IMR-90 (cell line): ENCODE data around the gene TMEM154. TPM values are rescaled to one million over a fixed set of nuclear protein-coding genes. Genes with fewer than 3 reads are reported as not detected.

Source experiments
- ATAC-seq: fragments of 200-7000 bp; cut with Tn5 transposase; 2 replicates; pipeline ENCODE4 v1.9.1; 2020; ENCODE audit warnings: low read depth, mild to moderate bottlenecking, moderate library complexity
- BruUV-seq: library from RNA; stranded (reverse); fragments of 400-500 nt; replicated peaks from 2 replicates; lab custom pipeline; 2021; lab: Mats Ljungman, UMichigan
- CTCF ChIA-PET: fragments of 300-600 bp; formaldehyde crosslinking; extraction: SDS; loops from one replicate; lab custom pipeline; 2021; ENCODE audit warnings: antibody characterized with exemption; lab: Yijun Ruan, JAX
- POLR2A ChIA-PET: fragments of 300-600 bp; sonication (Branson Sonifier 250); formaldehyde crosslinking; loops from one replicate; lab custom pipeline; 2022; ENCODE audit warnings: antibody characterized with exemption; ENCODE audit not compliant: unreplicated experiment; lab: Charles Lee
- DNase-seq: peaks from one replicate; pipeline ENCODE4 v3.0.0; 2013
- H2AFZ ChIP-seq: replicated peaks from 2 replicates; pipeline ENCODE3; 2013; ENCODE audit warnings: low read length, mild to moderate bottlenecking; ENCODE audit not compliant: poor library complexity
- H2AK5ac ChIP-seq: 2 replicates; pipeline ENCODE4 v1.6.1; 2013; ENCODE audit warnings: low read depth, low read length, inconsistent platforms
- H2AK9ac ChIP-seq: replicated peaks from 2 replicates; pipeline ENCODE3; 2013; ENCODE audit warnings: mild to moderate bottlenecking, low read depth, low read length, moderate library complexity; ENCODE audit not compliant: poor library complexity
- H2BK120ac ChIP-seq: 2 replicates; pipeline ENCODE4 v1.6.1; 2013; ENCODE audit warnings: low read depth, low read length, inconsistent platforms
- H2BK15ac ChIP-seq: 3 replicates; pipeline ENCODE4 v1.6.1; 2013; ENCODE audit warnings: low read depth, low read length, inconsistent platforms
- H2BK20ac ChIP-seq: 2 replicates; pipeline ENCODE4 v1.6.1; 2013; ENCODE audit warnings: low read depth, mild to moderate bottlenecking, inconsistent platforms, low read length, moderate library complexity
- H2BK5ac ChIP-seq: 2 replicates; pipeline ENCODE4 v1.6.1; 2013; ENCODE audit warnings: mild to moderate bottlenecking, low read depth, low read length, inconsistent platforms; ENCODE audit not compliant: poor library complexity, severe bottlenecking
- H3K14ac ChIP-seq: replicated peaks from 2 replicates; pipeline ENCODE4 v1.6.1; 2013; ENCODE audit warnings: low read depth, low read length, inconsistent platforms
- H3K18ac ChIP-seq: 2 replicates; pipeline ENCODE4 v1.6.1; 2013; ENCODE audit warnings: low read depth, low read length, control low read depth
- H3K23ac ChIP-seq: 2 replicates; pipeline ENCODE4 v1.6.1; 2013; ENCODE audit warnings: low read depth, low read length, inconsistent platforms
- H3K27ac ChIP-seq: 2 replicates; pipeline ENCODE4 v1.5.1; 2013; ENCODE audit warnings: mild to moderate bottlenecking, control low read depth, low read length; ENCODE audit not compliant: insufficient read depth
- H3K27me3 ChIP-seq: 2 replicates; pipeline ENCODE4 v1.6.1; 2013; ENCODE audit warnings: low read length; ENCODE audit not compliant: control insufficient read depth, insufficient read depth
- H3K36me3 ChIP-seq: 2 replicates; pipeline ENCODE4 v1.6.1; 2013; ENCODE audit warnings: low read length, mixed read lengths; ENCODE audit not compliant: control insufficient read depth, insufficient read depth
- H3K4ac ChIP-seq: 2 replicates; pipeline ENCODE4 v1.6.1; 2013; ENCODE audit warnings: low read depth, low read length, inconsistent platforms
- H3K4me1 ChIP-seq: 2 replicates; pipeline ENCODE4 v1.6.1; 2013; ENCODE audit warnings: low read length, mixed read lengths; ENCODE audit not compliant: control insufficient read depth, insufficient read depth
- H3K4me2 ChIP-seq: 2 replicates; pipeline ENCODE4 v1.6.1; 2013; ENCODE audit warnings: low read depth, mild to moderate bottlenecking, control low read depth, low read length, moderate library complexity
- H3K4me3 ChIP-seq: 2 replicates; pipeline ENCODE4 v1.5.1; 2013; ENCODE audit warnings: low read depth, mild to moderate bottlenecking, control low read depth, low read length, moderate library complexity; ENCODE audit not compliant: insufficient read depth
- H3K56ac ChIP-seq: 2 replicates; pipeline ENCODE4 v1.6.1; 2013; ENCODE audit warnings: low read length, inconsistent platforms; ENCODE audit not compliant: insufficient read depth; ENCODE audit errors: extremely low read depth
- H3K79me1 ChIP-seq, 2 experiments: 2 replicates each; pipeline ENCODE4 v1.6.1; 2013; ENCODE audit warnings: low read length in 2 of 2, inconsistent platforms in 1 of 2, low read depth in 1 of 2
- H3K9ac ChIP-seq: 2 replicates; pipeline ENCODE4 v1.6.1; 2013; ENCODE audit warnings: low read depth, low read length, control low read depth
- H3K9me1 ChIP-seq: 2 replicates; pipeline ENCODE4 v1.6.1; 2013; ENCODE audit warnings: low read length, inconsistent platforms; ENCODE audit not compliant: insufficient read depth
- H3K9me3 ChIP-seq: 2 replicates; pipeline ENCODE4 v1.6.1; 2013; ENCODE audit warnings: low read length; ENCODE audit not compliant: control insufficient read depth, insufficient read depth
- H4K20me1 ChIP-seq: 2 replicates; pipeline ENCODE4 v1.6.1; 2013; ENCODE audit warnings: low read length, inconsistent platforms; ENCODE audit not compliant: insufficient read depth
- H4K5ac ChIP-seq: 2 replicates; pipeline ENCODE4 v1.6.1; 2013; ENCODE audit warnings: mild to moderate bottlenecking, low read depth, low read length, control low read depth
- H4K8ac ChIP-seq, 2 experiments: 2 replicates each; pipeline ENCODE4 v1.6.1; 2013; ENCODE audit warnings: low read depth in 2 of 2, low read length in 2 of 2, control low read depth in 1 of 2, inconsistent platforms in 1 of 2
- H4K91ac ChIP-seq: 2 replicates; pipeline ENCODE4 v1.6.1; 2013; ENCODE audit warnings: low read depth, low read length, inconsistent platforms; ENCODE audit not compliant: insufficient read depth
- CEBPB ChIP-seq: IDR thresholded peaks from 2 replicates; pipeline ENCODE4 v1.6.1; 2012; ENCODE audit warnings: low read depth, low read length, improper control_type of control experiment
- CHD1 ChIP-seq: IDR thresholded peaks from 2 replicates; pipeline ENCODE4 v1.6.1; 2012; ENCODE audit warnings: low read depth, low read length, improper control_type of control experiment
- FOS ChIP-seq: fragments of 150-350 bp; IDR thresholded peaks from 2 replicates; pipeline ENCODE4 v1.6.1; 2016; ENCODE audit warnings: low read depth, low read length
- MAFK ChIP-seq: IDR thresholded peaks from 2 replicates; pipeline ENCODE4 v1.6.1; 2012; ENCODE audit warnings: low read depth, low read length, improper control_type of control experiment
- MAZ ChIP-seq: IDR thresholded peaks from 2 replicates; pipeline ENCODE4 v1.6.1; 2012; ENCODE audit warnings: low read depth, mild to moderate bottlenecking, low read length, improper control_type of control experiment, moderate library complexity, borderline replicate concordance
- MXI1 ChIP-seq: IDR thresholded peaks from 2 replicates; pipeline ENCODE4 v1.6.1; 2012; ENCODE audit warnings: low read depth, mild to moderate bottlenecking, low read length, moderate library complexity, borderline replicate concordance
- NFE2L2 ChIP-seq: fragments of 150-350 bp; IDR thresholded peaks from 2 replicates; pipeline ENCODE4 v1.6.1; 2016; ENCODE audit warnings: low read depth, mild to moderate bottlenecking, low read length
- RAD21 ChIP-seq: IDR thresholded peaks from 2 replicates; pipeline ENCODE4 v1.6.1; 2012; ENCODE audit warnings: low read length, improper control_type of control experiment
- RCOR1 ChIP-seq: IDR thresholded peaks from 2 replicates; pipeline ENCODE4 v1.6.1; 2012; ENCODE audit warnings: mild to moderate bottlenecking, low read length, improper control_type of control experiment; ENCODE audit not compliant: insufficient replicate concordance
- RFX5 ChIP-seq: IDR thresholded peaks from 2 replicates; pipeline ENCODE4 v1.8.0; 2012; ENCODE audit warnings: low read depth, mild to moderate bottlenecking, low read length, moderate library complexity
- SMC3 ChIP-seq: fragments of 150-350 bp; IDR thresholded peaks from 2 replicates; pipeline ENCODE4 v1.6.1; 2016; ENCODE audit warnings: low read depth, mild to moderate bottlenecking, antibody characterized with exemption, low read length, moderate library complexity
- WGBS, 2 experiments: methylation state at CpG; one replicate each; pipeline versions ENCODE4 v1.1.5 to v1.1.7; 2013; ENCODE audit warnings: missing lambda C conversion rate in 2 of 2; ENCODE audit not compliant: insufficient read length in 1 of 2; ENCODE audit errors: extremely low coverage in 2 of 2; 5-methylcytosine and 5-hydroxymethylcytosine counted together
- dilution Hi-C: fragments of 300-500 bp; cut with HindIII; formaldehyde crosslinking; loops from one replicate; pipeline ENCODE4 v1.14.3; 2018; ENCODE audit warnings: low sequenced_read_pairs; ENCODE audit not compliant: unreplicated experiment
- in situ Hi-C: fragments of 300-500 bp; cut with MboI; formaldehyde crosslinking; loops from 3 replicates; pipeline ENCODE4 v1.14.3; 2019; ENCODE audit warnings: low sequenced_read_pairs, inconsistent platforms, mixed read lengths
- intact Hi-C: fragments of 100-400 bp; cut with micrococcal nuclease; formaldehyde crosslinking; loops from 2 replicates; pipeline ENCODE4 v1.10.0; 2022
- polyA plus RNA-seq, 3 experiments: library from polyadenylated mRNA; depleted of rRNA; stranded (reverse); fragments of >200 nt; gene quantifications; 2 replicates each; pipeline ENCODE4 v1.2.3, GENCODE V29; 2012; ENCODE audit warnings: low replicate concordance in 1 of 3
- total RNA-seq: library from RNA; depleted of rRNA; stranded (reverse); fragments of >200 nt; gene quantifications from 2 replicates; pipeline ENCODE4 v1.2.3, GENCODE V29; 2012
- TF ChIP-seq, protein P1 (sequence below): conservative IDR thresholded peaks from 2 replicates; pipeline ENCODE4 v1.5.1; 2012; ENCODE audit warnings: mild to moderate bottlenecking, low read depth, low read length, improper control_type of control experiment
- TF ChIP-seq, protein P2 (sequence below): fragments of 150-350 bp; IDR thresholded peaks from 2 replicates; pipeline ENCODE4 v1.6.1; 2017; ENCODE audit warnings: mild to moderate bottlenecking, antibody characterized with exemption, low read length, low read depth
- TF ChIP-seq, protein P3 (sequence below): fragments of 150-350 bp; IDR thresholded peaks from 2 replicates; pipeline ENCODE4 v1.6.1; 2016; ENCODE audit warnings: low read depth, mild to moderate bottlenecking, low read length, moderate library complexity, borderline replicate concordance

Gene TMEM154
- total and polyA plus RNA-seq, 2 of the 4 experiments (the other 2 are of a cell fraction) = 0.12 to 0.18 TPM

DNA sequence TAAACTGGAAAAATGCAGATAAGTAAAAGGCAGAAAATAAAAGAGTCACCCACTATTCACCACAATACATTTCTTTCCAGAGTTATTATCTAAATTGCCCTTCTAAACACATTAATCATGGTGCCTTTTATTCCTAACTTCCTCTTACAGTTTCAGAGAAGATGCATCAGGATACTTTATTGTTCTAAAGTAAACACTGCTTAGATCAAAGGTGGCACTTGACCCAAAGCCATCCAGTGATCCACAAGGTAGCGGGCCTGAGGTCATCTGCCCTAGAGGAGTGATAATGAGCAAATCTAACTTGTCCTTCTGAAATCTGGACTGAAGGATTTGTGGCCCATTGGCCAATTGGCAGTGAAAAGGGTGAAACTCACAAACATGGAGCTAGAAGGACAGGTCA is 12.0 kb upstream of the TMEM154 start:
- Histone ChIP-seq H4K5ac (no peak overlapping the region), H3K4me2 (no peak overlapping the region), H2BK15ac (no peak overlapping the region), H3K4ac (no peak overlapping the region), H3K56ac (no peak overlapping the region), H3K4me3 (no peak overlapping the region), H3K23ac (no peak overlapping the region), H3K27ac (no peak overlapping the region), H2AFZ (no peak overlapping the region), H3K9me1 (no peaks in the 10 kb centered on the region), H2BK5ac (no peak overlapping the region), H3K14ac (no peak overlapping the region), H3K9ac (no peak overlapping the region), H4K20me1 (no peaks in the 10 kb centered on the region), H2AK5ac (no peak overlapping the region), H3K9me3 (no peaks in the 10 kb centered on the region), H3K18ac (no peak overlapping the region), H2BK20ac (no peak overlapping the region), H2BK120ac (no peak overlapping the region), H4K8ac (no peak overlapping the region), H3K4me1 (no peaks in the 10 kb centered on the region), H3K79me1 (no peaks in the 10 kb centered on the region), H3K36me3 (no peaks in the 10 kb centered on the region), H2AK9ac (no peak overlapping the region), H4K91ac (no peak overlapping the region), H3K27me3 (peaks cover 30% of the 10 kb centered on the region)
- TF ChIP-seq FOS (no peak), CHD1 (no peak), MAFK (no peak), RCOR1 (no peak), MXI1 (no peak), MAZ (no peak), NFE2L2 (no peak), CEBPB (no peak), RFX5 (no peak), SMC3 (no peak), RAD21 (no peak)
- TF ChIP-seq, protein P1, sequence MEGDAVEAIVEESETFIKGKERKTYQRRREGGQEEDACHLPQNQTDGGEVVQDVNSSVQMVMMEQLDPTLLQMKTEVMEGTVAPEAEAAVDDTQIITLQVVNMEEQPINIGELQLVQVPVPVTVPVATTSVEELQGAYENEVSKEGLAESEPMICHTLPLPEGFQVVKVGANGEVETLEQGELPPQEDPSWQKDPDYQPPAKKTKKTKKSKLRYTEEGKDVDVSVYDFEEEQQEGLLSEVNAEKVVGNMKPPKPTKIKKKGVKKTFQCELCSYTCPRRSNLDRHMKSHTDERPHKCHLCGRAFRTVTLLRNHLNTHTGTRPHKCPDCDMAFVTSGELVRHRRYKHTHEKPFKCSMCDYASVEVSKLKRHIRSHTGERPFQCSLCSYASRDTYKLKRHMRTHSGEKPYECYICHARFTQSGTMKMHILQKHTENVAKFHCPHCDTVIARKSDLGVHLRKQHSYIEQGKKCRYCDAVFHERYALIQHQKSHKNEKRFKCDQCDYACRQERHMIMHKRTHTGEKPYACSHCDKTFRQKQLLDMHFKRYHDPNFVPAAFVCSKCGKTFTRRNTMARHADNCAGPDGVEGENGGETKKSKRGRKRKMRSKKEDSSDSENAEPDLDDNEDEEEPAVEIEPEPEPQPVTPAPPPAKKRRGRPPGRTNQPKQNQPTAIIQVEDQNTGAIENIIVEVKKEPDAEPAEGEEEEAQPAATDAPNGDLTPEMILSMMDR = no peak
- TF ChIP-seq, protein P2, sequence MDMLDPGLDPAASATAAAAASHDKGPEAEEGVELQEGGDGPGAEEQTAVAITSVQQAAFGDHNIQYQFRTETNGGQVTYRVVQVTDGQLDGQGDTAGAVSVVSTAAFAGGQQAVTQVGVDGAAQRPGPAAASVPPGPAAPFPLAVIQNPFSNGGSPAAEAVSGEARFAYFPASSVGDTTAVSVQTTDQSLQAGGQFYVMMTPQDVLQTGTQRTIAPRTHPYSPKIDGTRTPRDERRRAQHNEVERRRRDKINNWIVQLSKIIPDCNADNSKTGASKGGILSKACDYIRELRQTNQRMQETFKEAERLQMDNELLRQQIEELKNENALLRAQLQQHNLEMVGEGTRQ = no peak
- TF ChIP-seq, protein P3, sequence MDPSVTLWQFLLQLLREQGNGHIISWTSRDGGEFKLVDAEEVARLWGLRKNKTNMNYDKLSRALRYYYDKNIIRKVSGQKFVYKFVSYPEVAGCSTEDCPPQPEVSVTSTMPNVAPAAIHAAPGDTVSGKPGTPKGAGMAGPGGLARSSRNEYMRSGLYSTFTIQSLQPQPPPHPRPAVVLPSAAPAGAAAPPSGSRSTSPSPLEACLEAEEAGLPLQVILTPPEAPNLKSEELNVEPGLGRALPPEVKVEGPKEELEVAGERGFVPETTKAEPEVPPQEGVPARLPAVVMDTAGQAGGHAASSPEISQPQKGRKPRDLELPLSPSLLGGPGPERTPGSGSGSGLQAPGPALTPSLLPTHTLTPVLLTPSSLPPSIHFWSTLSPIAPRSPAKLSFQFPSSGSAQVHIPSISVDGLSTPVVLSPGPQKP = no peak
- ATAC-seq = no peak
- DNase-seq = no peak
- intact Hi-C loops (no loop called here), in situ Hi-C loops (no loop called here), dilution Hi-C loops (no loop called here)
- WGBS, 2 experiments = 17% methylated on average over 1 of the region's 1 CpG; no CpG with 5 or more reads in 1 of the 2 experiments
- POLR2A ChIA-PET = no interaction called here
- CTCF ChIA-PET = no interaction called here
- no TSS peak for BruUV-seq
